ENCODE measurements around the gene OLIG3. TPM values are rescaled to one million over a fixed set of nuclear protein-coding genes. Genes with fewer than 3 reads are reported as not detected.

OLIG3 gene
- total RNA-seq, 1 donor from 2014 or later = 0.14 TPM

GRCh38 chr6:137480431-137480830, 13.8 kb downstream of the OLIG3 start:
- Mint-ChIP-seq H3K4me3 (ENCODE audit: unreplicated experiment) (no peak overlapping the region), H3K27me3 (ENCODE audit: low read depth, unreplicated experiment) (peaks cover 33% of the 10 kb centered on the region), H3K27ac (ENCODE audit: unreplicated experiment) (no peak overlapping the region), H3K36me3 (ENCODE audit: low read depth, unreplicated experiment) (peaks cover 2% of the 10 kb centered on the region), H3K9me3 (ENCODE audit: unreplicated experiment) (peaks cover 11% of the 10 kb centered on the region), H3K4me1 (ENCODE audit: low read depth, unreplicated experiment) (no peaks in the 10 kb centered on the region)
- Histone ChIP-seq H3K79me2 (ENCODE audit: insufficient read depth, low read length) (no peaks in the 10 kb centered on the region), H3K9me3 (ENCODE audit: insufficient read depth, low read depth, low read length) (no peaks in the 10 kb centered on the region), H3K36me3 (ENCODE audit: insufficient read depth, low read length) (no peaks in the 10 kb centered on the region), H3K4me1 (ENCODE audit: insufficient read depth, low read length) (no peaks in the 10 kb centered on the region), H2AFZ (ENCODE audit: low read depth, low read length) (no peak overlapping the region), H3K9ac (ENCODE audit: low read length) (no peak overlapping the region), H3K4me2 (ENCODE audit: low read length) (no peak overlapping the region), H3K27ac (ENCODE audit: low read depth, low read length) (no peak overlapping the region), H3K27me3 (ENCODE audit: insufficient read depth, low read length) (peaks cover 7% of the 10 kb centered on the region), H3K4me3 (ENCODE audit: insufficient read depth, low read depth, low read length) (no peak overlapping the region), H4K20me1 (ENCODE audit: insufficient read depth, low read length) (no peaks in the 10 kb centered on the region)
- no peak for FAIRE-seq
- DNase-seq (ENCODE audit: low read depth) = no peak
- TF ChIP-seq, protein P1, sequence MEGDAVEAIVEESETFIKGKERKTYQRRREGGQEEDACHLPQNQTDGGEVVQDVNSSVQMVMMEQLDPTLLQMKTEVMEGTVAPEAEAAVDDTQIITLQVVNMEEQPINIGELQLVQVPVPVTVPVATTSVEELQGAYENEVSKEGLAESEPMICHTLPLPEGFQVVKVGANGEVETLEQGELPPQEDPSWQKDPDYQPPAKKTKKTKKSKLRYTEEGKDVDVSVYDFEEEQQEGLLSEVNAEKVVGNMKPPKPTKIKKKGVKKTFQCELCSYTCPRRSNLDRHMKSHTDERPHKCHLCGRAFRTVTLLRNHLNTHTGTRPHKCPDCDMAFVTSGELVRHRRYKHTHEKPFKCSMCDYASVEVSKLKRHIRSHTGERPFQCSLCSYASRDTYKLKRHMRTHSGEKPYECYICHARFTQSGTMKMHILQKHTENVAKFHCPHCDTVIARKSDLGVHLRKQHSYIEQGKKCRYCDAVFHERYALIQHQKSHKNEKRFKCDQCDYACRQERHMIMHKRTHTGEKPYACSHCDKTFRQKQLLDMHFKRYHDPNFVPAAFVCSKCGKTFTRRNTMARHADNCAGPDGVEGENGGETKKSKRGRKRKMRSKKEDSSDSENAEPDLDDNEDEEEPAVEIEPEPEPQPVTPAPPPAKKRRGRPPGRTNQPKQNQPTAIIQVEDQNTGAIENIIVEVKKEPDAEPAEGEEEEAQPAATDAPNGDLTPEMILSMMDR (IDR thresholded peaks at IDR 0.05; ENCODE audit: insufficient read depth, low read depth, low read length) = no peak
- no peak for TF ChIP-seq EZH2 (IDR thresholded peaks at IDR 0.05; ENCODE audit: insufficient read depth, low read length)

- Mint-ChIP-seq H3K27ac (ENCODE audit: unreplicated experiment) (no peak overlapping the region), H3K27me3 (ENCODE audit: low read depth, unreplicated experiment) (peaks cover 15% of the 10 kb centered on the region), H3K36me3 (ENCODE audit: low read depth, unreplicated experiment) (peaks cover 3% of the 10 kb centered on the region), H3K4me1 (ENCODE audit: low read depth, unreplicated experiment) (no peaks in the 10 kb centered on the region), H3K9me3 (ENCODE audit: unreplicated experiment) (peaks cover 5% of the 10 kb centered on the region), H3K4me3 (ENCODE audit: unreplicated experiment) (no peak overlapping the region)
- Histone ChIP-seq H3K27ac (ENCODE audit: low read depth, low read length) (no peak overlapping the region), H3K9me3 (ENCODE audit: insufficient read depth, low read depth, low read length) (no peaks in the 10 kb centered on the region), H3K27me3 (ENCODE audit: insufficient read depth, low read length) (peaks cover 11% of the 10 kb centered on the region), H4K20me1 (ENCODE audit: insufficient read depth, low read length) (no peaks in the 10 kb centered on the region), H3K4me3 (ENCODE audit: insufficient read depth, low read depth, low read length) (no peak overlapping the region), H3K36me3 (ENCODE audit: insufficient read depth, low read length) (no peaks in the 10 kb centered on the region), H3K79me2 (ENCODE audit: insufficient read depth, low read length) (no peaks in the 10 kb centered on the region), H2AFZ (ENCODE audit: low read depth, low read length) (no peak overlapping the region), H3K4me1 (ENCODE audit: insufficient read depth, low read length) (no peaks in the 10 kb centered on the region), H3K9ac (ENCODE audit: low read length) (no peak overlapping the region), H3K4me2 (ENCODE audit: low read length) (no peak overlapping the region)
- FAIRE-seq (no peak), DNase-seq (ENCODE audit: low read depth) (no peak)
- TF ChIP-seq EZH2 (IDR thresholded peaks at IDR 0.05; ENCODE audit: insufficient read depth, low read length) = no peak
- TF ChIP-seq, protein P1 (IDR thresholded peaks at IDR 0.05; ENCODE audit: insufficient read depth, low read depth, low read length) = no peak
These were observed 19.1 kb downstream of the OLIG3 start for GRCh38 chr6:137475103-137475502.

DNA sequence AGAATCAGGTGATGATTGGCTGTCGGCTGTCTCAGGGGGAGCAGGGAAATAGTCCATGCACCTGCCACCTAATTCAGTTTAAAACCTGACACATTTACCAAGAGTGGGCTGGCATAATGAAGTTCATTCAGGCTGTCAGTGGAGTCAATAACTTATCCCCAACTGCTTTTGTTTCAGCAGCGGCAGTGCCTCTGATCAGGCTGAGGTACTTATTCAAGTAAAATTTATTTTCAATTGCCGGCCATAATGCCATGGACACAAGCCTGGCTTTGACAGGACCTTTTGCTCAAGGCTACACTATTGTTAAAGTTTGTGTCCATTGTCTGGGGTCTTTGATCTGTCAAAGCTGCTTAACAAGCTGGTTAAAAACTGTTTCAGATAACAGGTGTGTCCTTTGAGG, 20.6 kb downstream of the OLIG3 start:
- Histone ChIP-seq H3K36me3 (ENCODE audit: insufficient read depth, low read length) (no peaks in the 10 kb centered on the region), H2AFZ (ENCODE audit: low read depth, low read length) (no peak overlapping the region), H3K4me2 (ENCODE audit: low read length) (no peak overlapping the region), H4K20me1 (ENCODE audit: insufficient read depth, low read length) (no peaks in the 10 kb centered on the region), H3K9me3 (ENCODE audit: insufficient read depth, low read depth, low read length) (no peaks in the 10 kb centered on the region), H3K27ac (ENCODE audit: low read depth, low read length) (no peak overlapping the region), H3K4me3 (ENCODE audit: insufficient read depth, low read depth, low read length) (no peak overlapping the region), H3K79me2 (ENCODE audit: insufficient read depth, low read length) (no peaks in the 10 kb centered on the region), H3K4me1 (ENCODE audit: insufficient read depth, low read length) (no peaks in the 10 kb centered on the region), H3K27me3 (ENCODE audit: insufficient read depth, low read length) (peaks cover 11% of the 10 kb centered on the region), H3K9ac (ENCODE audit: low read length) (no peak overlapping the region)
- peaks cover 7% of the 10 kb centered on the region for H3K27me3 Mint-ChIP-seq (ENCODE audit: low read depth, unreplicated experiment)
- H3K4me3 Mint-ChIP-seq (ENCODE audit: unreplicated experiment) = no peak overlapping the region
- no peak for DNase-seq (ENCODE audit: low read depth)
- no peak for TF ChIP-seq EZH2 (IDR thresholded peaks at IDR 0.05; ENCODE audit: insufficient read depth, low read length)
- TF ChIP-seq, protein P1 (IDR thresholded peaks at IDR 0.05; ENCODE audit: insufficient read depth, low read depth, low read length) = no peak
- H3K27ac Mint-ChIP-seq (ENCODE audit: unreplicated experiment) = no peak overlapping the region
- H3K36me3 Mint-ChIP-seq (ENCODE audit: low read depth, unreplicated experiment) = peaks cover 3% of the 10 kb centered on the region
- no peak for FAIRE-seq
- peaks cover under 1% of the 10 kb centered on the region for H3K9me3 Mint-ChIP-seq (ENCODE audit: unreplicated experiment)
- no peaks in the 10 kb centered on the region for H3K4me1 Mint-ChIP-seq (ENCODE audit: low read depth, unreplicated experiment)

All from astrocyte (in vitro differentiated cells and primary cell).